ENCODE measurements around the gene STUB1.

- no peak for TF ChIP-seq CTCF (IDR thresholded peaks at IDR 0.05; ENCODE audit: low read length)
- TF ChIP-seq EZH2 (optimal IDR thresholded peaks at IDR 0.05; ENCODE audit: low read depth, low read length) = no peak
- TF ChIP-seq EZH2phosphoT487 (IDR thresholded peaks at IDR 0.05; ENCODE audit: low read length) = no peak
These were observed 36.6 kb downstream of the STUB1 start for GRCh38 chr16:716768-717325.

All from MM.1S (cell line).